H1 (cell line): Measurements from ENCODE around the gene AHI1.

ENCODE experiments used
- ATF2 ChIP-seq: IDR thresholded peaks from 2 replicates; pipeline ENCODE4 v1.6.1; 2012; ENCODE audit warnings: low read length, inconsistent platforms
- CHD7 ChIP-seq: fragments of 300-600 bp; sonication (generic); IDR thresholded peaks from 2 replicates; pipeline ENCODE4 v1.7.1; 2012; ENCODE audit warnings: low read length, moderate library complexity, mild to moderate bottlenecking, inconsistent platforms; ENCODE audit not compliant: insufficient replicate concordance
- CTCF ChIP-seq, 3 experiments: IDR thresholded peaks; 1 replicate in 2 of 3; 2 replicates in 1 of 3; pipeline versions ENCODE4 v1.5.1 to v1.6.1; 2011; ENCODE audit warnings: low read length in 3 of 3, mild to moderate bottlenecking in 3 of 3, inconsistent platforms in 2 of 3, low read depth in 1 of 3, moderate library complexity in 1 of 3; ENCODE audit not compliant: insufficient read depth in 1 of 3; ENCODE audit errors: control extremely low read depth in 1 of 3
- EZH2 ChIP-seq: fragments of 200-600 bp; sonication (generic); IDR thresholded peaks from 2 replicates; pipeline ENCODE4 v1.7.1; 2012; ENCODE audit warnings: low read depth, mild to moderate bottlenecking, moderate library complexity, low read length, inconsistent platforms; ENCODE audit not compliant: severe bottlenecking
- GTF2F1 ChIP-seq: IDR thresholded peaks from 2 replicates; pipeline ENCODE4 v1.6.1; 2012; ENCODE audit warnings: low read depth, low read length, improper control_type of control experiment, borderline replicate concordance
- JUND ChIP-seq: IDR thresholded peaks from 2 replicates; pipeline ENCODE4 v1.6.1; 2011; ENCODE audit warnings: mild to moderate bottlenecking, improper control_type of control experiment, low read length
- POLR2A ChIP-seq, 2 experiments: IDR thresholded peaks; 1 replicate in 1 of 2; 2 replicates in 1 of 2; pipeline ENCODE4 v1.6.1; 2011; ENCODE audit warnings: low read depth in 2 of 2, low read length in 2 of 2, mild to moderate bottlenecking in 2 of 2; ENCODE audit errors: control extremely low read depth in 1 of 2
- TAF1 ChIP-seq: IDR thresholded peaks from 2 replicates; pipeline ENCODE4 v1.6.1; 2011; ENCODE audit warnings: mild to moderate bottlenecking, low read depth, low read length
- ZNF274 ChIP-seq: IDR thresholded peaks from 2 replicates; pipeline ENCODE4 v1.7.0; 2012; ENCODE audit warnings: low read length, borderline replicate concordance; ENCODE audit errors: extremely low read depth

GRCh38 chr6:135304883-135305282, 192.7 kb downstream of the AHI1 start:
- TF ChIP-seq TAF1 (no peak), GTF2F1 (no peak), EZH2 (no peak), JUND (no peak), CHD7 (no peak), ATF2 (no peak), CTCF (IDR thresholded peaks at IDR 0.05; ENCODE audit: control extremely low read depth in 1 of 3, insufficient read depth in 1 of 3, low read depth in 1 of 3, low read length in 3 of 3) (no peak), ZNF274 (no peak), POLR2A (IDR thresholded peaks at IDR 0.05; ENCODE audit: control extremely low read depth in 1 of 2, low read depth in 2 of 2, low read length in 2 of 2) (no peak)
